ENCODE results near the gene ASB1. TPM values are rescaled to one million over a fixed set of nuclear protein-coding genes. Genes with fewer than 3 reads are reported as not detected.

The ASB1 gene
- total and polyA plus RNA-seq, 9 of the 15 experiments (the other 6 are each of a cell fraction or from before 2014, with no cell fraction given) = 6.3 to 37.7 (median 23.9) TPM

- peak; percentile 60; the same call in 1 of the 2 replicates for TF ChIP-seq ZNF407 (IDR thresholded peaks at IDR 0.05; ENCODE audit: low read depth)
- peak; percentile 56; the same call in 1 of the 2 replicates for TF ChIP-seq DEAF1 (CRISPR knock-in tag; IDR thresholded peaks at IDR 0.05)
- no peak for TF ChIP-seq NR3C1 (CRISPR knock-in tag; IDR thresholded peaks at IDR 0.05)
- no peak for TF ChIP-seq ZC3H8 (IDR thresholded peaks at IDR 0.05)
- no peak for TF ChIP-seq CCNT2 (IDR thresholded peaks at IDR 0.05; ENCODE audit: borderline replicate concordance, extremely low read depth, insufficient read length, low read depth, low read length)
- no peak for TF ChIP-seq NCOA2 (IDR thresholded peaks at IDR 0.05; ENCODE audit: partially characterized antibody in 2 of 2)
- no peak for TF ChIP-seq SMARCA4 (IDR thresholded peaks at IDR 0.05)
- no peak for TF ChIP-seq CBFA2T2 (conservative IDR thresholded peaks at IDR 0.05)
These were observed 36.2 kb downstream of the ASB1 start (continued) for GRCh38 chr2:238462782-238463396.
